ENCODE measurements around the gene NHSL2. TPM values are rescaled to one million over a fixed set of nuclear protein-coding genes. Genes with fewer than 3 reads are reported as not detected.

NHSL2 gene
- total and polyA plus RNA-seq, 10 donors, result 0.24 to 20.8 (median 10.1) TPM

- H3K4me3 ChIP-seq, result peak overlapping the region in 1 of 8 donors; percentile 44
- H3K27ac ChIP-seq, result peak overlapping the region in 6 of 8 donors; percentile 9 to 87 (median 71)
- no peak for DNase-seq
- no peak for TF ChIP-seq POLR2A (IDR thresholded peaks at IDR 0.05)
- peak in 1 of 3 donors; percentile 48 for TF ChIP-seq POLR2AphosphoS5 (IDR thresholded peaks at IDR 0.05)
- intact Hi-C loops (cut with DNase I; ENCODE audit: low total_unique reads), result no loop called here
- peaks cover 0 to 22% (median 0%) of the 10 kb centered on the region in 6 donors for H3K4me1 ChIP-seq
- no peaks in the 10 kb centered on the region for H3K36me3 ChIP-seq
- 71 to 89% (median 77%) methylated on average over 7 to 12 of the region's 12 CpGs for WGBS, 5 donors
- H3K27me3 ChIP-seq (replicated peaks in 1 of 7), result peaks cover 0 to 31% (median 0%) of the 10 kb centered on the region in 7 donors
- H3K9me3 ChIP-seq, result no peaks in the 10 kb centered on the region
Observed at GRCh38 chrX:72107841-72108595, 197.4 kb downstream of the NHSL2 start.

- Histone ChIP-seq H3K36me3 (no peaks in the 10 kb centered on the region), H3K9me3 (no peaks in the 10 kb centered on the region), H3K4me3 (peak overlapping the region in 1 of 8 donors; percentile 44), H3K27ac (peak overlapping the region in 5 of 8 donors; percentile 55 to 87 (median 75)), H3K27me3 (replicated peaks in 1 of 7) (peaks cover 0 to 31% (median 0%) of the 10 kb centered on the region in 7 donors), H3K4me1 (peaks cover 0 to 17% (median 0%) of the 10 kb centered on the region in 6 donors)
- DNase-seq, result no peak
- 88 to 98% (median 91%) methylated on average over 1 to 10 of the region's 10 CpGs for WGBS, 5 donors
- intact Hi-C loops (cut with DNase I; ENCODE audit: low total_unique reads), result no loop called here
- TF ChIP-seq POLR2AphosphoS5 (IDR thresholded peaks at IDR 0.05) (no peak), CTCF (IDR thresholded peaks at IDR 0.05 in 8 of 11, conservative IDR thresholded peaks at IDR 0.05 in 3 of 11) (no peak), POLR2A (IDR thresholded peaks at IDR 0.05) (no peak)
Observed at GRCh38 chrX:72108666-72109065, 198.0 kb downstream of the NHSL2 start.

GRCh38 chrX:72110051-72110875 is 199.6 kb downstream of the NHSL2 start:
- peaks cover 0 to 27% (median 0%) of the 10 kb centered on the region in 7 donors for H3K27me3 ChIP-seq (replicated peaks in 1 of 7)
- WGBS, 5 donors, result 55 to 65% (median 61%) methylated on average over 12 to 13 of the region's 13 CpGs
- TF ChIP-seq POLR2A (IDR thresholded peaks at IDR 0.05) (no peak), POLR2AphosphoS5 (IDR thresholded peaks at IDR 0.05) (no peak), CTCF (IDR thresholded peaks at IDR 0.05 in 8 of 11, conservative IDR thresholded peaks at IDR 0.05 in 3 of 11) (no peak)
- peak overlapping the region in 2 of 8 donors; percentile 82 to 87 for H3K27ac ChIP-seq
- no peaks in the 10 kb centered on the region for H3K36me3 ChIP-seq
- H3K9me3 ChIP-seq, result no peaks in the 10 kb centered on the region
- no peak for DNase-seq
- no peak overlapping the region for H3K4me3 ChIP-seq
- intact Hi-C loops (cut with DNase I; ENCODE audit: low total_unique reads), result no loop called here
- peaks cover 0 to 22% (median 0%) of the 10 kb centered on the region in 6 donors for H3K4me1 ChIP-seq

GRCh38 chrX:72110876-72111708 is 200.4 kb downstream of the NHSL2 start:
- Histone ChIP-seq H3K27ac (peak overlapping the region in 1 of 8 donors; percentile 87), H3K9me3 (no peaks in the 10 kb centered on the region), H3K4me1 (peaks cover 0 to 14% (median 0%) of the 10 kb centered on the region in 6 donors), H3K4me3 (no peak overlapping the region), H3K27me3 (replicated peaks in 1 of 7) (peaks cover 0 to 32% (median 0%) of the 10 kb centered on the region in 7 donors), H3K36me3 (no peaks in the 10 kb centered on the region)
- intact Hi-C loops (cut with DNase I; ENCODE audit: low total_unique reads), result no loop called here
- DNase-seq, result no peak
- TF ChIP-seq POLR2AphosphoS5 (IDR thresholded peaks at IDR 0.05), result no peak
- no peak for TF ChIP-seq CTCF (IDR thresholded peaks at IDR 0.05 in 8 of 11, conservative IDR thresholded peaks at IDR 0.05 in 3 of 11)
- no peak for TF ChIP-seq POLR2A (IDR thresholded peaks at IDR 0.05)
- WGBS, 5 donors, result 71 to 86% (median 80%) methylated on average over 7 to 11 of the region's 11 CpGs

Data from spleen (tissue), 11 donors.